Omental fat pad (tissue), 4 donors: Measurements from ENCODE around the gene WNT1. TPM values are rescaled to one million over a fixed set of nuclear protein-coding genes. Genes with fewer than 3 reads are reported as not detected.

ENCODE experiments used
- ATAC-seq: fragments of 150-250 bp; one replicate; pipeline ENCODE4 v1.9.1; 2016; ENCODE audit warnings: mild to moderate bottlenecking, moderate library complexity; ENCODE audit not compliant: low FRiP score
- DNase-seq: peaks from one replicate; pipeline ENCODE4 v3.0.0-alpha.2; 2019; ENCODE audit warnings: low spot score
- total RNA-seq, 4 donors: library from RNA; depleted of rRNA; stranded (reverse); fragments of >200 nt; gene quantifications; one replicate each; pipeline ENCODE4 v1.1.0, GENCODE V29; 2016
- TF ChIP-seq, protein P1 (sequence below), 3 donors: fragments of 450-650 bp; IDR thresholded peaks; one replicate each; pipeline ENCODE4 v1.5.1; 2016 to 2017; ENCODE audit warnings: antibody characterized with exemption in 3 of 3, mild to moderate bottlenecking in 3 of 3, moderate library complexity in 2 of 3

Gene WNT1
- total RNA-seq, 4 donors from 2014 or later, result 0.60 TPM; not detected in 3

DNA sequence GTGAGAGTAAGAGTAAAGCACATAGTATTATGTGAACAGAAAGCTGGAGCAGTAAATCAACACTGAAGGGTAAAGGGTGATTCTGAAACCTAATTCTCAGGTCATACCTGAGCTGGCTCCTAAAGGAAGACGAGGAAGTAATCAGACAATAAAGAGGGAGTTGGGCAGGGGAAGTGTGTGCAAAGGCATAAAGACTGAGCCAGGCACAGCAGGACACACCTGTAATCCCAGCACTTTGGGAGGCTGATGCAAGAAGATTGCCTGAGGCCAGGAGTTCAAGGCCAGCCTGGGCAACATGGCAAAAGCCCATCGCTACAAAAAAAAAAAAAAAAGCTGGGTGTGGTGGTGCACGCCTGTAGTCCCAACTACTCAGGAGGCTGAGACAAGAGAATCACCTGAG lies 30.4 kb upstream of the WNT1 start:
- ATAC-seq, result no peak
- TF ChIP-seq, protein P1, sequence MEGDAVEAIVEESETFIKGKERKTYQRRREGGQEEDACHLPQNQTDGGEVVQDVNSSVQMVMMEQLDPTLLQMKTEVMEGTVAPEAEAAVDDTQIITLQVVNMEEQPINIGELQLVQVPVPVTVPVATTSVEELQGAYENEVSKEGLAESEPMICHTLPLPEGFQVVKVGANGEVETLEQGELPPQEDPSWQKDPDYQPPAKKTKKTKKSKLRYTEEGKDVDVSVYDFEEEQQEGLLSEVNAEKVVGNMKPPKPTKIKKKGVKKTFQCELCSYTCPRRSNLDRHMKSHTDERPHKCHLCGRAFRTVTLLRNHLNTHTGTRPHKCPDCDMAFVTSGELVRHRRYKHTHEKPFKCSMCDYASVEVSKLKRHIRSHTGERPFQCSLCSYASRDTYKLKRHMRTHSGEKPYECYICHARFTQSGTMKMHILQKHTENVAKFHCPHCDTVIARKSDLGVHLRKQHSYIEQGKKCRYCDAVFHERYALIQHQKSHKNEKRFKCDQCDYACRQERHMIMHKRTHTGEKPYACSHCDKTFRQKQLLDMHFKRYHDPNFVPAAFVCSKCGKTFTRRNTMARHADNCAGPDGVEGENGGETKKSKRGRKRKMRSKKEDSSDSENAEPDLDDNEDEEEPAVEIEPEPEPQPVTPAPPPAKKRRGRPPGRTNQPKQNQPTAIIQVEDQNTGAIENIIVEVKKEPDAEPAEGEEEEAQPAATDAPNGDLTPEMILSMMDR (IDR thresholded peaks at IDR 0.05), result no peak
- no peak for DNase-seq

DNA sequence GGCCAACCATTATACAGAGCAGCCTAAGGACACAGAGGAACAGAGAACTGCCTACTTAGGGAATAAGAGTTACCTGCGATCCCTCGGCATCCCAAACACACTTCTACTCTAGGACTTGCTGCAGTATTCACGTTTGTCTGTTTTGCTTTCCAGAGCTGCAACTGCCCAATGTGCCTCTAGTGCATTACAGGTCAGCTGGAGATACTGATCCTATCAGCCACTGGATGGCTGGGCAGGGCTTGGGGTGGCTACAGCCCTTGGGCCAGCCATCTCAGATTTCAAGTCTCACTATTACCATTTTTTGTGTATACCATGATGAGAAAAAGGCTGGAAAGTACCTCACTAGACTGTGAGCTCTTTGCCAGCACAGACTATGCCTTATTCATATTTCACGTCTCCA lies 25.4 kb upstream of the WNT1 start:
- DNase-seq, result no peak
- TF ChIP-seq, protein P1 (IDR thresholded peaks at IDR 0.05), result no peak
- no peak for ATAC-seq

DNA sequence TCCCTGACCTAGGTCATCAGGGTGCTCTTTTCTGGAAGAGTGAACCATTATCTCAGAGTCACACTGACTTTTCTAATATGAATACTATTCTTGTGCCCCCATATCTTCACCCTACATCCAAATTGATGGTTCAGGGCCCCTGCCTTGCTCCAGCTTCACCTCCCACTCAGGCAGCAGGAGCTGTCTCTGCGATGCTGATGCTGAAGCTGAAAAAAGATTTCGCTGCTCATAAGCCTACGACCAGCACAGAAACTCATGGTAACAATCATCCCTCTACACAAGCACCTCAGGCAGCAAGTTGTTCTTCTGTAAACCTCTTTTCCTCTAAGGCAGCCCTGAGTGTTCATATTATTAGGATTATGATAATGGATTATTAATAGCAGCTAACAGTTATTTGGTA lies 24.1 kb upstream of the WNT1 start:
- TF ChIP-seq, protein P1 (IDR thresholded peaks at IDR 0.05), result no peak
- DNase-seq, result no peak
- no peak for ATAC-seq

DNA sequence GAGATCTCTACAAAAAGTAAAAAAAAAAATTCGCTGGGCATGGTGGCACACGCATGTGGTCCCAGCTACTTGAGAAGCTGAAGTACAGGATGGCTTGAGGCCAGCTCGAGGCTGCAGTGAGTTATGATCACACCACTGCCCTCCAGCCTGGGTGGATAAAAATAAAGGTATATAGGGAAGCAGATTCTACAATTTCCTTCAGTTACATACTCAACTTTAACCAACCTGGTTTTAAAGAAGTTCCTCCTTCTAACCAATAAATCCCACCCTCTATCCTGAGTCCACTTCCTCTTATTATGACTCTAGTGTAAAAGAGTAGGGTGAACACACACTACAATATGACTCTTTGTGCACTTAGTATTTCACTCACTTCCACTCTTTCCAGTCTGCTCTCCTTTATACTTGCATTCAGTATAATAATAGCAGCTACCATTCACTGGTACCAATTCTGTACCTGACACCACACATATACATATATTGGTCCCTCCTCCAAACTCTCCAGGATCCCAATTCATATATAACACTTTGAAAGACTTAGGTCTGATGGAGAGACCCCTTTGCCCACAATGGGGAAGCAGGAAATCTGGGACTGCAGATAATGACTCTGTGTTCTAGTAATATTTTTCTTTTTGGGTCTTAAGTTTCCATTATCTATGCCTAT lies 23.2 kb upstream of the WNT1 start:
- DNase-seq (no peak), ATAC-seq (no peak)
- TF ChIP-seq, protein P1 (IDR thresholded peaks at IDR 0.05), result no peak

DNA sequence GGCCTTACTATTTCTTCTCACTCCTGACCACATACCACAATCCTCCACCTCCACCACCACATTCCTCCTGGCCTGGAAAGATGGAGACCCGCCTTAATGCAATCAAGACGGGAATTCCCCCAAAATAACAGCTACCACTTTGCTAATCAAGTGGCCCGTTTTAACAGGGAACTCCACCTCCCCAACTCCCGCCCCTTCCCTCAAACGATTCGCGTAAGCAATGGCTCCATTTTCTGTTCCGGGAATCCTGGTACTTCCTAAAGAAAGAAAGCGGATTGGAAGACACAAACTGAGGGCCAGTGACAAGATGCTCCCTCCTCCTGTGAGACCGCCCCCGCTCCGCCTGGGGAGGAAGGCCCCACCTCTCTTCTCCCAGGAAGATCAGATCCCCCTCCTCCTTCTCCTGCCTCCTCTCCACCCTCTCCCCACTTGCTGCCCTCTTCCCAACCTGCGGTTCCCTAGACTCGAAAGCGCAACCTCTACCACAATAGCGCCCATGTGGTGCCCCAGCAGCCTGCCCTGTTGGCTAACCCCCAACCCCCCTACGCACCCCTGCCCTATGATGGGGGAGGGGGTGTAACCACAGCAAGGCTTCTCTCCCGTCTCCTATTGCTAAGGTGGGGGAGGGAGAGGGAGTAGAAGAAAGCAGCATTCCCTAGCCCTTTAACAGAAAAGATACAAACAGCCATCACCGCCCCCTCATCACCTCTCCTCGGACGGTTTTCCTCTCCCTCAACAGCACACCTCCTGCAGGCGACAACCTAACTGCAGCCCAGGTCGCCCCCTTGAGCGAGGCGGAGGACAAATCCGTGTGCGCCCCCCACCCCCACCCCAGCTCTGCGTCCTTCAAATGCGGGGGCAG lies 21.6 kb upstream of the WNT1 start:
- ATAC-seq (peak; percentile 92), DNase-seq (peak; percentile 68)
- TF ChIP-seq, protein P1 (IDR thresholded peaks at IDR 0.05), result no peak

DNA sequence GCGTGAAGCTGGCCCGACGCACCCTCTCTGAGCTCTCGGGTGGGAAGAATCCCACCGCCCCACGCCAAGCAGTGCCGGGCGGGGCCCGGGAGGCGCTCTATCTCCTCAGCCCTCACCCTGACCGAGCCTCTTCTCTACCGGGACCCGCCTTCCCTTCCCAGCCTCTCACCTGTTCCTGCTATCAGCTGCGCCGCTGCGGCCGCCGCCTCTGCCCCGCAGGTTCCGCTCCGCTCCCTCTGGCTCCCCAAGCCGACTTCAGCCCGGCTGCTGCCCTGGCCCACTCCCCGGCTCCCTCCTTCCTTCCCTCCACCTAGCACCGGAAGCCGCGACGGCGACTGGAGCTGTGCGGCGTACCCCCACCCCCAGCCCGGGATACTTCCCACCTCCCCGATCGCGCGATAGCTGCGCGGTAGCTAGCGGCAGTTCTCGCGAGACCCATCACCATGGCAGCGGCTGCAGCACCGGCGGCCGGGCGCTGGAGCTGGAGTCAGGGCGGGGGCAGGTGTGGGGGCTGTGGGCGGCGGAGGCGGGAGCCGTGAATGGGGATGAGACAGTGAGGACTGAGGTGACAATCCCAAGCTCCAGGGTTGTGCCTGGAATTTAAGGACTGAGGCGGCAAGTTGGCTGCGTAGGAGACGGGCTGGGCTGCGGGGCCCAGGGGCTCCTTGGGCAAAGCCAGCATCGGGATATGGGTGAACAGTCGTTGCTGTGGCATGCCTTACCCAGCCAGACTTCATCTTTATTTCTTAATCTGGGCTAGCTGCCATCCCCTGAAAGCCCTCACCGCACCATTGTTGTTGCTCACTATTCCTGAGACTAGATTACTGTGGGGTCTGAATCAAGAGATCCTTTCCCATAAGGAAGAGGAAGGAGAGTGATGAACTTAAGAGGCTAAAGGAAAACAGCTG lies 20.7 kb upstream of the WNT1 start, which contains the start of gene ARF3:
Gene ARF3, minus strand, starts transcription at position 347 of the 908 bp plus-strand sequence. CDS start 16,392 bp downstream, outside the sequence.
- TF ChIP-seq, protein P1 (IDR thresholded peaks at IDR 0.05), result no peak
- DNase-seq (peak; percentile 97), ATAC-seq (peak; percentile 78)
